Measurements from ENCODE around the gene DCXR.
A peak's percentile ranks its signal among the peaks of the same experiment; 100 is the strongest.

DNA sequence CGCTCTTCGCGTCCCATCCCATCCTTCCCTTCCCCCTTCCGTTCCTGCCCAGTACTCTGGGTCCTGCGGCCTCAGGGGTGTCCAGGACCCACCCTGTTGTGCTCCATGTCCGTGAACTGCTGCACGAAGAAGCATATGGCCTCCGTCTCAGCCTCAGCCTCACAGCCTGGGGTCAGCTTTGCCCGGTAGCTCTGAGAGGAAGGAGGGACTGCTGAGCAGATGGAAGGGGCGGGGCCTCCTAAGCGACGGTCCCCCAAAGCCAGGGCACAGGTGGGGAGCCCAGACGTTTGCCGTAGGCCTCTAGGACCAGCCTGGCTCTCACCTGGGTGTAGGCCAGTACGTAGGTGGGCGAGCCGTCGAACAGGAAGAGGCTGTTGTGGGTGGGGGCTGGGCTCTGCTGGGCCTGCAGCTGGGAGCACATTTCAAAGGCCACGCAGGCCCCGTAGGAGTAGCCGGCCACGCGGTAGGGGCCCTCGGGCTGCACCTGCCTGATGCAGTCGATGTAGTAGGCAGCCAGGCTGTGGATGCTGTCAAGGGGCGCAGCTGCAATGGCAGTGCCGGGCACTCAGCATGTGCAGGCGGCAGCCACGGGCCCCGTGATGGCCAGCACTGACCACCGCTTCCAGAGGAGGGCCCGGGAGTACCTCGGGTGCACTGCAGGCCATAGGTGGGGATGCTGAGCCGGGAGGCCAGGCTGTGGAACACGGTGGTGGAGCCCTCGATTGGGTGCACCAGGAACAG is 42.7 kb upstream of the DCXR start:
- TF ChIP-seq, protein P1, sequence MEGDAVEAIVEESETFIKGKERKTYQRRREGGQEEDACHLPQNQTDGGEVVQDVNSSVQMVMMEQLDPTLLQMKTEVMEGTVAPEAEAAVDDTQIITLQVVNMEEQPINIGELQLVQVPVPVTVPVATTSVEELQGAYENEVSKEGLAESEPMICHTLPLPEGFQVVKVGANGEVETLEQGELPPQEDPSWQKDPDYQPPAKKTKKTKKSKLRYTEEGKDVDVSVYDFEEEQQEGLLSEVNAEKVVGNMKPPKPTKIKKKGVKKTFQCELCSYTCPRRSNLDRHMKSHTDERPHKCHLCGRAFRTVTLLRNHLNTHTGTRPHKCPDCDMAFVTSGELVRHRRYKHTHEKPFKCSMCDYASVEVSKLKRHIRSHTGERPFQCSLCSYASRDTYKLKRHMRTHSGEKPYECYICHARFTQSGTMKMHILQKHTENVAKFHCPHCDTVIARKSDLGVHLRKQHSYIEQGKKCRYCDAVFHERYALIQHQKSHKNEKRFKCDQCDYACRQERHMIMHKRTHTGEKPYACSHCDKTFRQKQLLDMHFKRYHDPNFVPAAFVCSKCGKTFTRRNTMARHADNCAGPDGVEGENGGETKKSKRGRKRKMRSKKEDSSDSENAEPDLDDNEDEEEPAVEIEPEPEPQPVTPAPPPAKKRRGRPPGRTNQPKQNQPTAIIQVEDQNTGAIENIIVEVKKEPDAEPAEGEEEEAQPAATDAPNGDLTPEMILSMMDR (IDR thresholded peaks at IDR 0.05; ENCODE audit: low read depth, low read length): no peak
- TF ChIP-seq MYC (IDR thresholded peaks at IDR 0.05; ENCODE audit: low read depth, low read length) (no peak), POLR2A (IDR thresholded peaks at IDR 0.05; ENCODE audit: extremely low read depth, insufficient read length) (peak; percentile 11)
